ENCODE results near the gene MCF2L2. TPM values are rescaled to one million over a fixed set of nuclear protein-coding genes. Genes with fewer than 3 reads are reported as not detected.
"Not testable (repeated sequence)": the region's sequence is repeated elsewhere in the genome, so short reads cannot be mapped to it uniquely, and the experiment has no call there.

MCF2L2 gene, protein sequence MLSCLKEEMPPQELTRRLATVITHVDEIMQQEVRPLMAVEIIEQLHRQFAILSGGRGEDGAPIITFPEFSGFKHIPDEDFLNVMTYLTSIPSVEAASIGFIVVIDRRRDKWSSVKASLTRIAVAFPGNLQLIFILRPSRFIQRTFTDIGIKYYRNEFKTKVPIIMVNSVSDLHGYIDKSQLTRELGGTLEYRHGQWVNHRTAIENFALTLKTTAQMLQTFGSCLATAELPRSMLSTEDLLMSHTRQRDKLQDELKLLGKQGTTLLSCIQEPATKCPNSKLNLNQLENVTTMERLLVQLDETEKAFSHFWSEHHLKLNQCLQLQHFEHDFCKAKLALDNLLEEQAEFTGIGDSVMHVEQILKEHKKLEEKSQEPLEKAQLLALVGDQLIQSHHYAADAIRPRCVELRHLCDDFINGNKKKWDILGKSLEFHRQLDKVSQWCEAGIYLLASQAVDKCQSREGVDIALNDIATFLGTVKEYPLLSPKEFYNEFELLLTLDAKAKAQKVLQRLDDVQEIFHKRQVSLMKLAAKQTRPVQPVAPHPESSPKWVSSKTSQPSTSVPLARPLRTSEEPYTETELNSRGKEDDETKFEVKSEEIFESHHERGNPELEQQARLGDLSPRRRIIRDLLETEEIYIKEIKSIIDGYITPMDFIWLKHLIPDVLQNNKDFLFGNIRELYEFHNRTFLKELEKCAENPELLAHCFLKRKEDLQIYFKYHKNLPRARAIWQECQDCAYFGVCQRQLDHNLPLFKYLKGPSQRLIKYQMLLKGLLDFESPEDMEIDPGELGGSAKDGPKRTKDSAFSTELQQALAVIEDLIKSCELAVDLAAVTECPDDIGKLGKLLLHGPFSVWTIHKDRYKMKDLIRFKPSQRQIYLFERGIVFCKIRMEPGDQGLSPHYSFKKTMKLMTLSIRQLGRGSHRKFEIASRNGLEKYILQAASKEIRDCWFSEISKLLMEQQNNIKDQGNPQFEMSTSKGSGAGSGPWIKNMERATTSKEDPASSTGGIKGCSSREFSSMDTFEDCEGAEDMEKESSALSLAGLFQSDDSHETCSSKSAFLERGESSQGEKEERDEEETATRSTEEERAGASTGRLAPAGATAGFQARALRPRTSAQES
- not detected for polyA plus RNA-seq (ENCODE audit: low read depth in 6 of 6)

DNA sequence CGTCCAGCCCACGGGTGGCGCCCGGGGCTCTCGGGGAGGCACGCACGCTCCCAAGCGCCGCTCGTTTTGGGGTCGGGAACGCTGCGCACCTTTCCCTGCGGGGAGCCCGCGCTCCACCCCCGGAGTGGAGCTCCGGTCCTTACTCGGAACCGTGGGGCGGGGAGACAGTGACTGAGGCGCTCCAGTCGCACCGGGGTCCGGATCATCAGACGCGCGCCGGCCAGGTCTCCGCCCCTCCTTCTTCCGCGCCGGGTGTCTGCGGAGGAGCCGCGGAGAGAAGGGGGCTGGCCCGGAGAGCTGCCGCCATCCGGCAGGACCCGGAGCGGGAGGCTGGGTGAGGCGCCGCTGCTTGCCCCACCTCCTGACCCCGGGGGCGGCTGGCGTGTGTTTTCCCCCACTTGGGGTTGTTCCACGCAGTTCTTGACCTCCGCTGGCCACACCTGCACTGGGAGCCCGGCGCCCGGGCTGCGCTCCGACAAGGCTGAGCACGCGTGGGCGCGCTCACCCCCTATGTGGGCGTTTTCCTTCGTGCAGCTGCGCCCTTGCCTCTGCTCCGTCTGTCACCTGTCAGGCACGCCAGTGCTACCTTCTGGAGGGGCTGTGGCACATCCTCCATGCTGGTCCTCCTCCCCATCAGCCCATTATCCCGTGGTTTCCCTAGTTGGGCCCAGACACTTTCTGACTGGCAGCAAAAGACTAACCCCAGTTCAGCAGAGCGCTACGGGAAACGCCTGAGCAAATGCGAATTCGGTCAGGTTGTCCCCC is at the start of gene MCF2L2:
Gene MCF2L2, minus strand, starts transcription at position 173 of the 765 bp plus-strand sequence. CDS start 642 bp downstream, outside the sequence.
- H3K4me1 Mint-ChIP-seq, result peaks cover 3 to 13% (median 7%) of the 10 kb centered on the region in 3 donors
- H3K36me3 Mint-ChIP-seq, result peaks cover 0 to 7% of the 10 kb centered on the region in 2 donors
- H3K27me3 Mint-ChIP-seq, result peaks cover 36 to 68% (median 58%) of the 10 kb centered on the region in 3 donors
- no peaks in the 10 kb centered on the region for H3K9me3 Mint-ChIP-seq
- DNase-seq (peak; percentile 56), ATAC-seq (ENCODE audit: low read depth in 2 of 2) (peak; percentile 84 to 85)
- peak within 1 kb of the TSS in 2 of 6 donors; percentile 23 to 66 for H3K27ac Mint-ChIP-seq
- peak within 1 kb of the TSS; percentile 81 to 92 (median 90) for H3K4me3 Mint-ChIP-seq

DNA sequence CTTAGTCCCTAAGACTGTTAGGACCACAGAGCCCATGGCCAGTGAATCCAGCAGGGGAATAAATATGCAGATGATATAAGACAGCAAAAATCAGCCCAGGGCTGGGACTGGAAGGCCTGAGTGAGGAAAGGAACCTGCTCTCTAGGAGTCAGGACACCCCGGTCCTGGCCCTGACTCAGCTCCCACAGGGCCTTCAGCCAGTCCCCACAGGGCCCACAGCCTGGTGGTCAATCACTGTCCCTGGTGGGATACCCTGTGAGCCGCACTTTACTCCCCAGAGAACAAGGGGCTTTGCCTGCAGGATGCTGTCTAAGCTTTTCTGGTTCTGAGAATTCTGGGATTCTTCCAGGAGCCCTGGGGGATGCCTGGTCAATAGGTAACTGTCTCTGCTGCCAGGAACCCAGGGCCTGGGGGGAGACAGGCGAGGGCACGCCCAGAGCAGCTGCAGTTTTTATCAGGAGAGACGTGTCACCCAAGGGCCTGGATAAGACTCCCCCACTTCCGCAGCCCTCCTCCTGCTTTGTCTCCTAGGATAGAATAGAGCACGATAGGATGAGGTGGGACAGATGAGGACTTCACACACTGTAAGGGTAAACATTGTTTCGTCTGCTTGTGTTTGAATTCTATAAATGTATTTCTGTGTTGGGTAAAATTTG is 49.5 kb upstream of the MCF2L2 start:
- H3K27ac Mint-ChIP-seq, result no peak overlapping the region
- H3K4me3 Mint-ChIP-seq, result no peak overlapping the region
- DNase-seq, result no peak
- no peaks in the 10 kb centered on the region for H3K36me3 Mint-ChIP-seq
- H3K9me3 Mint-ChIP-seq, result no peaks in the 10 kb centered on the region
- no peaks in the 10 kb centered on the region for H3K4me1 Mint-ChIP-seq
- ATAC-seq (ENCODE audit: low read depth in 2 of 2), result no peak
- no peaks in the 10 kb centered on the region for H3K27me3 Mint-ChIP-seq

DNA sequence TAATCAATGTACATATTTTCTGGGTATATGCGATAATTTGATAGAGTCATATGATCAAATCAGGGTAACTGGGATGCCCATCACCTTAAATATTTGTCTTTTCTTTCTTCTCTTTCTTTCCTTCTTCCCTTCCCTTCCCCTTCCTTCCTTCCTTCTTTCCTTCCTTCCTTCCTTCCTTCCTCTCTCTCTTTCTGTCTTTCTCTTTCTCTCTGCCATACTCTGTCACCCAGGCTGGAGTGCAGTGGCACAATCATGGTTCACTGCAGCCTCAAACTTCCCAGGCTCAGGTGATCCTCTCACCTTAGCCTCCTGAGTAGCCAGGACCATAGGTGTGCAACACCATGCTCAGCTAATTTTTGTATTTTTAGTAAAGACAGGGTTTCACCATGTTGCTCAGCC is 47.3 kb upstream of the MCF2L2 start:
- H3K27ac Mint-ChIP-seq; DNase-seq; H3K4me1 Mint-ChIP-seq; ATAC-seq (ENCODE audit: low read depth in 2 of 2); H3K27me3 Mint-ChIP-seq; H3K4me3 Mint-ChIP-seq; H3K9me3 Mint-ChIP-seq; H3K36me3 Mint-ChIP-seq: not testable (repeated sequence)

DNA sequence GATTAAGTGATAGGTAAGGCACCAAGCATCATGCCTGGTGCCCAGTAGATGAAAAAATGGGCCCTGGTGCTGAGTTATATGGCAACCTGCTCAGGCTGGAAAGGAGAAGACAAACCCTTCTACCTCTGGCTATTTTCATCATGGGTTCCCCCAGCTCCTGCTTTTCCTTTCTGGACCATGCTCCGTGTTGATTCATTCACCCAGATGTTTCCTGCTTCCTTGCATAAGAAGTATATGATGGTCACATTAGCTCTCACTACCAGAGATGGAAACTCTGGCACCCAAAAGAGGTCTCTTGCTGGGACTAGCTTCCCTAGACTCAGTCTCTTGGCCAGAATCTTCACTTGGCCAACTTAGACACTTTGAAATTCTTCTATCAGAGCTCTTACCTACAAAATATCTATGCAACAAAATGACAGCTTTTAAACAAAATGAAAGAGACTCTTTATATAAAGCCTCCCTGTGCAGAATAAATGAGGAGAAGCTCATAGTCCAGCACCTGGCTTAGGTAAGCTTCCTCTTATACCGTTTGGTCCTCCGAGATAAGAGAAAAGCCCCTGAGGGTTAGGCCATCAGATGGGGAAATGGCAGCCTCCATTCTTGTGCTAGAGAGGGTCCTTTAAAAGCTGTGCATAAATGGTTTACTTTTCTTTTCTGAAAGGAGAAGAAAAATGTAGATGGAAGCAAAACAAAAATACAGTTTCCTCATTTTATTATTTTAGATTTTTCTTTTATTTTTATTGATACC is 46.8 kb upstream of the MCF2L2 start:
- H3K36me3 Mint-ChIP-seq, result no peaks in the 10 kb centered on the region
- no peaks in the 10 kb centered on the region for H3K4me1 Mint-ChIP-seq
- no peaks in the 10 kb centered on the region for H3K27me3 Mint-ChIP-seq
- DNase-seq (no peak), ATAC-seq (ENCODE audit: low read depth in 2 of 2) (no peak)
- H3K9me3 Mint-ChIP-seq, result no peaks in the 10 kb centered on the region
- no peak overlapping the region for H3K4me3 Mint-ChIP-seq
- H3K27ac Mint-ChIP-seq, result peak overlapping the region in 1 of 6 donors; percentile 6

DNA sequence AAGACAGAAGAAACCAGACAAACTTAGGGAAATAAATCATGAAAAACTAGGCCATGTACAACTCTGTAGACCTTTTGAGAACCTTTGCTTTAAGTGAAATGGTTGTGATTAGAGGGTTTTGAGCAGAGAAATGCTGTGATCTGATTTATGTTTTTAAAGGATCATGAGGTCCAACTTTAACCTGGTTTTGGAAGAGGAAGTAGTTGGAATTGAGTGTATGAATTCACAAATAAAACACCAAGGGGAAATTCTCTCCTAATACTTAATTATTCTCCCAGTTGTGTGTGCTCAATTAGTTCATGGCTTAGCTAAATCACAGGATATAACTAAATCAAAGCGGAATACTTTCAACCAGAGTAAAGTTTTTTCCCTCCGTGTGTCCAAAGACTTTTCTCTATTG is 45.5 kb upstream of the MCF2L2 start:
- H3K4me1 Mint-ChIP-seq, result peaks cover 3 to 7% (median 6%) of the 10 kb centered on the region in 3 donors
- H3K36me3 Mint-ChIP-seq, result no peaks in the 10 kb centered on the region
- H3K4me3 Mint-ChIP-seq, result no peak overlapping the region
- H3K27me3 Mint-ChIP-seq, result peaks cover 0 to 4% (median 0%) of the 10 kb centered on the region in 3 donors
- ATAC-seq (ENCODE audit: low read depth in 2 of 2) (no peak), DNase-seq (no peak)
- no peaks in the 10 kb centered on the region for H3K9me3 Mint-ChIP-seq
- no peak overlapping the region for H3K27ac Mint-ChIP-seq

DNA sequence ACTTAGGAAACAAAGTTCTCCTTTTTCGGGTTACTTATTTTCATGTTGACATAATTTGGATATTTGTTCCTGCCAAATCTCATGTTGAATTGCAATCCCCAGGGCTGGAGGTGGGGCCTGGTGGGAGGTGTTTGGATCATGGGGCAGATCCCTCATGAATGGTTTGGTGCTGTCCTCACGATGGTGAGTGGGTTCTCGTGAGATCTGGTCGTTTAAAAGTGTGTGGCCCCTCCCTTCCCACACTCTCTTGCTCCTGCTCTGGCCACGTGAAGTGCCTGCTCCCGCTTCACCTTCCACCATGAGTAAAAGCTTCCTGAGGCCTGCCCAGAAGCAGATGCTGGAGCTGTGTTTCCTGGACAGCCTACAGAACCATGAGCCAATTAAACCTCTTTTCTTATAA is 43.7 kb upstream of the MCF2L2 start:
- H3K27ac Mint-ChIP-seq, result peak overlapping the region in 1 of 6 donors; percentile 76

DNA sequence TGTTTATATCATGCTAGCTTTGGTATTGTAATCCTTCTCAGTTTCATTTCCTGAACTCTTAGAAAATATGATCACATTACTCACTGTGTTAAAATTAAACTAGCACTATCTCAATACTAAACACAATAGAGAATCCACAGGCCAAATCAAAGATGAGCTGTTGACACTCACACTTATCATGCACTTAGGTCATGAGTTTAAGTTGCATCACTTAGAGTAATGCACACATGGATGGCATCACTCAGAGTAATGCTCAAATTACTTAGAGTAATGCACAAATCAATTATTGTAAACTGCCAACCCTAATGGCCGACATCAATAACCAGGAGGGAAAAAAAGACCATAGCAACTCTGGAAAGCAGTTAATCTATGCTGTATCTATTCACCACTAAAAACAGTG is 40.0 kb upstream of the MCF2L2 start:
- Mint-ChIP-seq H3K27ac (no peak overlapping the region), H3K27me3 (peaks cover 4 to 10% (median 9%) of the 10 kb centered on the region in 3 donors), H3K4me3 (no peak overlapping the region), H3K9me3 (no peaks in the 10 kb centered on the region), H3K4me1 (peaks cover 3 to 7% (median 6%) of the 10 kb centered on the region in 3 donors), H3K36me3 (no peaks in the 10 kb centered on the region)
- ATAC-seq (ENCODE audit: low read depth in 2 of 2) (no peak), DNase-seq (no peak)

More for the DNA sequence above, 43.7 kb upstream of the MCF2L2 start:
- Mint-ChIP-seq H3K4me1 (peaks cover 3 to 7% (median 6%) of the 10 kb centered on the region in 3 donors), H3K27me3 (peaks cover 0 to 4% (median 4%) of the 10 kb centered on the region in 3 donors), H3K4me3 (no peak overlapping the region), H3K9me3 (no peaks in the 10 kb centered on the region), H3K36me3 (no peaks in the 10 kb centered on the region)
- DNase-seq, result no peak
- ATAC-seq (ENCODE audit: low read depth in 2 of 2), result no peak

DNA sequence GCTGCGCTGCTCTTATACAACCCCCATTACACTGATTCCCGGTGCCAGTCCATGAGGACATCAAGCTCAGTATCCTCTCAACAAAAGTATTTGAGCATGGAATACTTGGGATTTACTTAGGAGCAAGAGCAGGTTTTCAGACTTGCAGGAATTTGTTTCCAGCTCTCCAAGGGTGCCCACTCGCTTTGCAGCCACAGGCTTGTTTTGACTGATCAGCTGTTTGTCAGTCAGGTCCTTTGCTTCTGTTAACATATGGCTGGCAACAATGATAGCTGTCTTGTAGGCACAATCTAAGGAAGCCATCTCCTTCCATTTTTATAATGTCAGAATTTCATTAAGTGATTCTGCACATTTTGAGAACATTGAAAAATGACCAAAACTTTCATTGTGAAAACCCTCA is 38.2 kb upstream of the MCF2L2 start:
- H3K4me3 Mint-ChIP-seq, result no peak overlapping the region
- H3K27ac Mint-ChIP-seq, result no peak overlapping the region
- no peak for ATAC-seq (ENCODE audit: low read depth in 2 of 2)
- peaks cover 3 to 7% (median 6%) of the 10 kb centered on the region in 3 donors for H3K4me1 Mint-ChIP-seq
- H3K36me3 Mint-ChIP-seq, result no peaks in the 10 kb centered on the region
- no peak for DNase-seq
- no peaks in the 10 kb centered on the region for H3K9me3 Mint-ChIP-seq
- peaks cover 4 to 10% (median 9%) of the 10 kb centered on the region in 3 donors for H3K27me3 Mint-ChIP-seq

DNA sequence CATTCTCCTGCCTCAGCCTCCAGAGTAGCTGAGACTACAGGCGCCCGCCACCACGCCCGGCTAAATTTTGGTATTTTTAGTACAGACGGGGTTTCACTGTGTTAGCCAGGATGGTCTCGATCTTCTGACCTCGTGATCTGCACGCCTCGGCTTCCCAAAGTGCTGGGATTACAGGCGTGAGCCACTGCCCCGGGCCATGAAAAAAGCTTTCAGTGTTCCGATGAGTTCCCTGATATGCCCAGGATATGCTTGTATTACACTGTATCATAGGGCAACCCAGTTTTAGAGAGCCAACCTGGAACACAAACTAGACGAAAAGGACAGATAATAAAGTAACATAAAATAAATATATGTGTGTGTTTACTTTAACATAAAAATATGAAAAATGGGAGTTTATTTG is 37.3 kb upstream of the MCF2L2 start:
- not testable (repeated sequence) for H3K36me3 Mint-ChIP-seq; H3K27ac Mint-ChIP-seq; H3K9me3 Mint-ChIP-seq; H3K4me1 Mint-ChIP-seq; H3K4me3 Mint-ChIP-seq; ATAC-seq (ENCODE audit: low read depth in 2 of 2); DNase-seq
- peaks cover 4 to 10% (median 9%) of the 10 kb centered on the region in 3 donors for H3K27me3 Mint-ChIP-seq

DNA sequence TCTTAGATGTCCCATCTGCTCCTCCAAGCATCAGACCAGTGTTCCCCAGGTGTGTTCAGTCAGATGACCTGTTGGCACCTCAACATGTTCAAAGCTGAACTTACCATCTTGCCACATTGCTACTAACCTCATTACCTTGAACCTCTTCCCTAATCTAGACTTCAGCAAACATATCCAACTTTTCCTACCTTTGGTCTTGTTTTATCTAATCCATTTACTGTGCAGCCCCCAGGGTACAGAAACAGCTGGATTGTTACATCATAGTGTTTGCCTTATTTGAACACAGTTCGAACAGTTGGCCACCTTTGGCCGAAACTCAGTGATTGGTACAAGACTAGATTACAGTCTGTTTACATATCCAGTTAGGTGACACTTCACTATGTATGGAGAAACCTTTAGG is 36.1 kb upstream of the MCF2L2 start:
- H3K4me3 Mint-ChIP-seq, result no peak overlapping the region
- DNase-seq (no peak), ATAC-seq (ENCODE audit: low read depth in 2 of 2) (no peak)
- peaks cover 0 to 12% (median 7%) of the 10 kb centered on the region in 7 donors for H3K9me3 Mint-ChIP-seq
- H3K36me3 Mint-ChIP-seq, result peaks cover 5 to 11% of the 10 kb centered on the region in 2 donors
- peaks cover 4 to 10% (median 9%) of the 10 kb centered on the region in 3 donors for H3K27me3 Mint-ChIP-seq
- H3K4me1 Mint-ChIP-seq, result peaks cover 5 to 11% (median 10%) of the 10 kb centered on the region in 3 donors
- no peak overlapping the region for H3K27ac Mint-ChIP-seq

DNA sequence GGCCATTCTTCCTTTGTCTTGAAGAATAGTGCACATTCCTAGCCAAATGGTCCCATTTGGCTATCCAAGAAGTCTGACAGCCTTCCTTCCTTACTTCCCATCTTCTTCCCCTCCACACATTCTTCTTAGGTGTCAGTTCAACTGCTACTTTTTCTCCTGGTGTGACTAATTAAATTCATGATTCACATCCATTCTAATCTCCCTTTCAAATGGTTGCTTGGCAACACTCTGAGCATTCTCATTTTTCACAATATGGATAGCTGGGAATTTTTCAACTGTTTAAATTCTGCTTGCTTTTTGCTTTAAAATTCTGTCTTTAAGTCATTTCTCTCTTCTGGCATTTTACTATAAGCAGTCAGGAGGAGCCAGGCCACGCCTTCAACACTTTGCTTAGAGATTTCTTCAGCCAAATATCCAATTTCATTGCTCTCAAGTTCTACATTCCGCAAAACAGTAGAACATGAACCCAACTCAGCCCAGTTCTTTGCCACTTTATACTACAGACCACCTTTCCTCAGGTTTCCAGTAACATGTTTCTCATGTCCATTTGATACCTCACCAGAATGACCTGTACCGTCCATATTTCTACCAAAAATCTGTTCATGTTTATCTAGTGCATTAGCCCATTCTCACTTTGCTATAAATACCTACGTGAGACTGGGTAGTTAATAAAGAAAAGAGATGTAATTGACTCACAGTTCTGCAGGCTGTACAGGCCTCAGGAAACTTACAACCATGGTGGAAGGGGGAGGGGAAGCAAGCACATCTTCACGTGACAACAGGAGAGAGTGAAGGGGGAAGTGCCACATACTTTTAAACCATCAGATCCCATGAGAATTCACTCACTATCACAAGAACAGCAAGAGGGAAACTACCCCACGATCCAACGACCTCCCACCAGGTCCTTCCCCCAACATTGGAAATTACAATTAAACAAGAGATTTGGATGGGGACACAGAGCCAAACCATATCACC is 31.9 kb upstream of the MCF2L2 start:
- DNase-seq, result peak; percentile 13
- peaks cover 0 to 8% (median 6%) of the 10 kb centered on the region in 3 donors for H3K4me1 Mint-ChIP-seq
- peak; percentile 61 to 63 for ATAC-seq (ENCODE audit: low read depth in 2 of 2)
- H3K27me3 Mint-ChIP-seq, result peaks cover 0 to 9% (median 6%) of the 10 kb centered on the region in 3 donors
- peaks cover 11 to 12% of the 10 kb centered on the region in 2 donors for H3K36me3 Mint-ChIP-seq
- H3K4me3 Mint-ChIP-seq, result no peak overlapping the region
- H3K27ac Mint-ChIP-seq, result peak overlapping the region in 1 of 6 donors; percentile 5
- H3K9me3 Mint-ChIP-seq, result peaks cover 0 to 12% (median 7%) of the 10 kb centered on the region in 7 donors
